Activated CD4-positive, alpha-beta T cell treated with anti-CD3 and anti-CD28 coated beads for 1 hour (primary cell): Measurements from ENCODE around the gene TUT7.

ENCODE experiments used
- DNase-seq: peaks from one replicate; pipeline ENCODE4 v3.0.0-alpha.2; 2020

Gene TUT7

DNA sequence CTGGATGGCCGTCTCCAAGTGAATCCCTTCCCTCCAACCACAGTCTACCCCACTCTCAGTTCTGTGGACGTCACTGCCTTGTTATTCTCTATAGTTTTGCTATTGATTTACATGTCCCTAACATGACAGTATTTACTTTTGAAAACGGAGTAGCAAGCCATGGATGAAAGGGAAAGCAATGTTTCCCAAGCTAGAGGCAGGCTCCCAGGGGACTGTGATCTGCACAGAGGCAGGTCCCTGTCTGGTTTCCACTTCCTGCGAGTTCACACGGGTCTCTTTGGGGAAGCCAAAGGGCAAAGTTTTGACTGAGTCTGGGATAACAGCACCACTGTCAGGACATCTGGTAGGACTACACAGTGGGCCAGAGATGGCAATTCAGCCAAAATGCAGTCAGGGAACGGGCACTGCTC lies 107.5 kb downstream of the TUT7 start:
- no peak for DNase-seq

- no peak for DNase-seq
Observed at GRCh38 chr9:86242071-86242470, 112.1 kb downstream of the TUT7 start.

DNA sequence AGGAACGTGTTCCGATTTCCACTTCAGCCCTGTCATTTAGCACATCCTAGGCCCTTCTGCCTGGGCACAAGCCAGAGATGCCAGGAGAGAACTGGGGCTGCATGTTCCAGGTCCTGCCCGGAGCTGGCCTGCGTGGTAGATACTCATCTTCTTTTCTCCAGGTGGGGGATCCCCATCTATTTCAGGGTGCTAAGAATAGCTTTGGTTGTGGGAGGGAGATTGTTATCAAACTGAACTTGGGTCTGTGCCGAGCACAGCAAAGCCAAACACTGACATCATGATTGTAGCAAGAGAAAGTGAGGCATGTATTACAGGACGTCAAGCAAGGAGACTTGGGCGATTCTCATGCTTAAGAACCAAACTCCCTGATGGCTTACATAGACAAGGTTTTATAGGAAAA lies 113.0 kb downstream of the TUT7 start:
- DNase-seq: no peak

GRCh38 chr9:86238861-86239770 lies 115.1 kb downstream of the TUT7 start:
- no peak for DNase-seq
